Measurements from ENCODE around the gene MECP2. TPM values are rescaled to one million over a fixed set of nuclear protein-coding genes. Genes with fewer than 3 reads are reported as not detected.
A peak's percentile ranks its signal among the peaks of the same experiment; 100 is the strongest.
"Not testable (repeated sequence)": the region's sequence is repeated elsewhere in the genome, so short reads cannot be mapped to it uniquely, and the experiment has no call there.

The MECP2 gene
- total RNA-seq, 1 donor from 2014 or later: 58.8 TPM

DNA sequence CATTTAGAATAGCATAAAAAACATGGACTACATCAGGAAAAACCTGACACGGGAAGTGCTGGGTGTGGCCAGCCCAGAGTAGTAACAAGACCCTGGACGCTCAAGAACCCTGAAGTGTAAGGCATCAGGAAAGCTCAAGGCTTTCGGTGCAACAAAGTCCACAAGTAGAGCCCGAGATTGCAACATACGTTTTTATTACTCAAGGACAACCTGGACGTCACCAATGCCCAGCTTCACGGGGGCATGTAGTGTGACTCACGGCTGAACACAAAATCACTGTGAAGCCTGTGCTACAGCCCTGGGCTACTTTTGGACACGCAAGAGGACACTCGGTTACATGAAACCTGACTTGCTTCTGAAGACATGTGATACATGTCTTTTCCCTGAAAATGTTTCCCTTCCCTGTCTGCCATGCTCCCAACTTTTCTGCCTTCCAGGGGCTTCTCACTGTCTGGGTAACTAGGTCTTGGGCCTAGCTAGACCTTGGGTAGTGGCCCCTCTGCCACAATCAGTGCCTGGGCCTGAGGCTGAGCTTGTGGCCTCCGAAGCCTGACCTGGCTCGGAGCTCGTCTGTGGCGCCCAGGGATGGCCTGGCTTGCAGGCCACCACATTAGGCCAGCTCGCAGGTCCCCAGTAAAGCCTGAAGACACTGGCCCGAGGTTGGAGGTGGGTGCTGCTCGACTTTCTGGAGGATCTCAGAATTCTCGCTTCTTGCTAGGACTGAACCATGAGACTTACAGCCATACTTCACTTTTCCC lies 87.0 kb downstream of the MECP2 start:
- H3K36me3 Mint-ChIP-seq (ENCODE audit: low read depth): peaks cover 25% of the 10 kb centered on the region
- intact Hi-C loops (cut with micrococcal nuclease): loop anchor here (5.0 kb wide), 1 partner anchor 42 kb away; no protein-coding TSS in a partner anchor

GRCh38 chrX:154008521-154008920 lies 89.0 kb downstream of the MECP2 start:
- H3K36me3 Mint-ChIP-seq (ENCODE audit: low read depth): peaks cover 30% of the 10 kb centered on the region

More for the DNA sequence above, 87.0 kb downstream of the MECP2 start:
- H3K4me3 Mint-ChIP-seq: no peak overlapping the region
- H3K4me1 Mint-ChIP-seq: peaks cover 2% of the 10 kb centered on the region
- no peak overlapping the region for H3K27ac Mint-ChIP-seq
- no peak for DNase-seq
- no peaks in the 10 kb centered on the region for H3K9me3 Mint-ChIP-seq
- H3K27me3 Mint-ChIP-seq: no peaks in the 10 kb centered on the region

DNA sequence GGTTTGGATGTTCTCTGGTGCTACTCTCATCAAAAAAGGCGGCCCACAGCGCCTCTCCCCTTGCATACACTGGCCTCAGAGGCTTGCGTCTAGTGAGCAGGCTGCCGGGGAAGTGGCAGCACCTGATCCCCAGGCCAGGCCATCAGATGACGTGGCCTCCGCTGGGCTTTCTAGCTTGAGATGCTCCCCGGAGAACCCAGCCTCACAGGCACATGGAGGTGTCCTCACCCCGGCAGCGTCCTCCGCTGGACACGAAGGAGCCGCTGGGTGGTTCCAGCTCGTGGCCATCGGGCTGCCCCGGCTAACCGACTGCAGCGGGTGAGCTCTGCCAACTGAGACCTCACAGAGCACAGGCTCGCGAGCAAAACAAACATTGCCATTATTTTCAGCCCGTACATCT lies 90.6 kb downstream of the MECP2 start:
- no peaks in the 10 kb centered on the region for H3K9me3 Mint-ChIP-seq
- peaks cover 10% of the 10 kb centered on the region for H3K4me1 Mint-ChIP-seq
- no peaks in the 10 kb centered on the region for H3K27me3 Mint-ChIP-seq
- DNase-seq: no peak
- no peak overlapping the region for H3K27ac Mint-ChIP-seq
- H3K4me3 Mint-ChIP-seq: no peak overlapping the region
- H3K36me3 Mint-ChIP-seq (ENCODE audit: low read depth): peaks cover 27% of the 10 kb centered on the region
- intact Hi-C loops (cut with micrococcal nuclease): no loop called here

More at GRCh38 chrX:154008521-154008920, 89.0 kb downstream of the MECP2 start:
- Mint-ChIP-seq H3K9me3 (no peaks in the 10 kb centered on the region), H3K4me1 (peaks cover 5% of the 10 kb centered on the region), H3K4me3 (no peak overlapping the region), H3K27ac (no peak overlapping the region), H3K27me3 (no peaks in the 10 kb centered on the region)
- intact Hi-C loops (cut with micrococcal nuclease): no loop called here
- no peak for DNase-seq

DNA sequence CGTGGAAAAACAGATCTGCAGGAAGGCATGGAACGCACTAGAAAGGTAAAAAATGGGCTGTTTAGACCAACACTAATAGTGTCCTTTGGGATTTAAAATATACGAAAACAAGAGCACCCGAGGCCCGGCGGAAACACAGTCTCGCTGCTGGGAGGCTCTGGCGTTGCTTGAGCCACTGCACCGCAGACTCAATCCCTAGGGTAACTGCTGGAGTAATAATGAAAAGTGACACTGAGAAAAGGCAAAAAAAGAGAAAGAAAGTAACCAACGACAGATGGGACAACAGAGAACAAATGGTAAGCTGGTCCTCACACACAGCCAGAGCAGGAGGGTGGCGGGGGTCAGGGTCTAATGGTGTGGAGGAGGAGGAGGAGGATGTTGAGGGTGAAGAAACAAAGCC lies 93.2 kb downstream of the MECP2 start:
- H3K4me3 Mint-ChIP-seq: no peak overlapping the region
- H3K27me3 Mint-ChIP-seq: no peaks in the 10 kb centered on the region

DNA sequence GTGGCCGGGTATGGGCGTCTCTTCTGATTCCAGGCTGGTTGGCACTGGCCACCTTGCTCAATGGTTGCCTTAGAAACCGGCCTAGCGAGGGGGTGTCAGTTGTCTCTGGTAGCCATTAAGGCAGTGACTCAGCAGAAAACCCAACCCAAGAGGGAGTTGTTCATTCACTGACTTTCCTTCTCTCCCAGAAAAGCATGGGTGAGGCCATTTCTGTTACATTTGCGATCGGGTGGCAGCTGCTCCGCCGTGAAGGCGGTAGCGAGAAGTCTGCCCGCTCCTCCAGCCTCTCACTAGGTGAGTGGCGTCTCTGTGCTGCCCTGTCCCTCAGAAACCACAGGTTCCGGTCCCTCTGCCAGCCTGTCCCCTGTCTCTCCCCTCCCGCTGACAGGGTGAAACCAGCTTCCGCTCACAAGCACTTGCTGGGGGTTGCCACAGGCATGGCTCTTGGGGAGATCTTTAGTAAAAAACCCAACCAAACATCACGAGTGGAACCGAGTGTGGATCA lies 95.2 kb downstream of the MECP2 start:
- Mint-ChIP-seq H3K4me1 (peaks cover 11% of the 10 kb centered on the region), H3K4me3 (peak overlapping the region; percentile 62), H3K27ac (peak overlapping the region; percentile 88), H3K27me3 (no peaks in the 10 kb centered on the region), H3K9me3 (no peaks in the 10 kb centered on the region), H3K36me3 (ENCODE audit: low read depth) (peaks cover 14% of the 10 kb centered on the region)
- intact Hi-C loops (cut with micrococcal nuclease): no loop called here
- peak; percentile 75 for DNase-seq

More for the DNA sequence above, 93.2 kb downstream of the MECP2 start:
- no peak for DNase-seq
- Mint-ChIP-seq H3K27ac (no peak overlapping the region), H3K4me1 (peaks cover 13% of the 10 kb centered on the region), H3K9me3 (no peaks in the 10 kb centered on the region), H3K36me3 (ENCODE audit: low read depth) (peaks cover 25% of the 10 kb centered on the region)
- intact Hi-C loops (cut with micrococcal nuclease): no loop called here

- intact Hi-C loops (cut with micrococcal nuclease): no loop called here
- no peak for DNase-seq
- H3K27ac Mint-ChIP-seq: no peak overlapping the region
- H3K4me3 Mint-ChIP-seq: no peak overlapping the region
- H3K9me3 Mint-ChIP-seq: no peaks in the 10 kb centered on the region
- peaks cover 7% of the 10 kb centered on the region for H3K36me3 Mint-ChIP-seq (ENCODE audit: low read depth)
- H3K27me3 Mint-ChIP-seq: no peaks in the 10 kb centered on the region
- peaks cover 11% of the 10 kb centered on the region for H3K4me1 Mint-ChIP-seq
Measured at GRCh38 chrX:154000051-154000450, 97.5 kb downstream of the MECP2 start.

- Mint-ChIP-seq H3K36me3 (ENCODE audit: low read depth) (peaks cover 6% of the 10 kb centered on the region), H3K27me3 (no peaks in the 10 kb centered on the region), H3K4me3 (no peak overlapping the region), H3K9me3 (no peaks in the 10 kb centered on the region), H3K27ac (no peak overlapping the region), H3K4me1 (peaks cover 11% of the 10 kb centered on the region)
- intact Hi-C loops (cut with micrococcal nuclease): no loop called here
- no peak for DNase-seq
Measured at GRCh38 chrX:153999359-154000037, 98.0 kb downstream of the MECP2 start.

GRCh38 chrX:153995504-153995903 lies 102.0 kb downstream of the MECP2 start:
- H3K9me3 Mint-ChIP-seq: no peaks in the 10 kb centered on the region
- H3K27me3 Mint-ChIP-seq: no peaks in the 10 kb centered on the region
- intact Hi-C loops (cut with micrococcal nuclease): no loop called here
- H3K36me3 Mint-ChIP-seq (ENCODE audit: low read depth): no peaks in the 10 kb centered on the region
- no peaks in the 10 kb centered on the region for H3K4me1 Mint-ChIP-seq
- no peak overlapping the region for H3K4me3 Mint-ChIP-seq
- DNase-seq: no peak
- no peak overlapping the region for H3K27ac Mint-ChIP-seq

DNA sequence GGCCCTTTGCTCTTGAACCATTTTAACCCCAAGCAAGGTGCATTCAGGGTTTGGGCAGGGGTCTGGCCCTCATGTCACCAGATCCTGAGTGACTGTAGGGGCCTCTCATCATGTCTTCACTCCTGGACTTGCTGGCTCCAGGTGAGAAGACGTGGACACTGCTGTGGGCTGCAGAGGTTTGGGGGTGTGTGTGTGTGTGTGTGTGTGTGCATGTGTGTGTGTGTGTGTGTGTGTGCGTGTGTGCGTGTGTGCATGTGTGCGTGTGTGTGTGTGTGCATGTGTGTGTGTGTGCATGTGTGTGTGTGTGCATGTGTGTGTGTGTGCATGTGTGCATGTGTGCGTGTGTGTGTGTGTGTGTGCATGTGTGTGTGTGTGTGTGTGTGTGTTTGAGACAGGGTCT lies 103.1 kb downstream of the MECP2 start:
- DNase-seq; H3K27me3 Mint-ChIP-seq; H3K27ac Mint-ChIP-seq; H3K4me3 Mint-ChIP-seq; H3K9me3 Mint-ChIP-seq; H3K4me1 Mint-ChIP-seq; intact Hi-C loops (cut with micrococcal nuclease); H3K36me3 Mint-ChIP-seq (ENCODE audit: low read depth): not testable (repeated sequence)

DNA sequence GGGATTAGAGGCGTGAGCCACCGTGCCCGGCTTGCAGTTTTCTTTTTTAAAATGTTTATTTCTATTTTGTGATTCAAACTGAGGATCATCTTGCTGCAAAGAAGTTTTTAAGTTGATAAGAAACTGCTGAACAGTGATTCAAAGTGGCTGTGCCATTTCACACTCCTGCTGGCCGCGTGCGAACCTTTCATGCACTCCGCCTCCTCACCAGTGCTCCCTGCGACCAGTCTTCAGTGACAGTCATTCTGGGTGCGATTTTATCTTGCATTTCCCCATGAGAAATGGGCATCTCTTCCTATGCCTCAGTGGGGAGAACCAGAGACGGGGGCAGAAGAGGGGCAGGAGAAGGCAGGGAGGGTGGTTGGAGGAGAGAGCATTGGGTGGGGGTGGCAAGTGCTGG lies 103.5 kb downstream of the MECP2 start:
- H3K27me3 Mint-ChIP-seq: no peaks in the 10 kb centered on the region
- DNase-seq: no peak
- no peak overlapping the region for H3K4me3 Mint-ChIP-seq
- intact Hi-C loops (cut with micrococcal nuclease): no loop called here
- H3K9me3 Mint-ChIP-seq: no peaks in the 10 kb centered on the region
- peaks cover 3% of the 10 kb centered on the region for H3K4me1 Mint-ChIP-seq
- no peaks in the 10 kb centered on the region for H3K36me3 Mint-ChIP-seq (ENCODE audit: low read depth)
- no peak overlapping the region for H3K27ac Mint-ChIP-seq

DNA sequence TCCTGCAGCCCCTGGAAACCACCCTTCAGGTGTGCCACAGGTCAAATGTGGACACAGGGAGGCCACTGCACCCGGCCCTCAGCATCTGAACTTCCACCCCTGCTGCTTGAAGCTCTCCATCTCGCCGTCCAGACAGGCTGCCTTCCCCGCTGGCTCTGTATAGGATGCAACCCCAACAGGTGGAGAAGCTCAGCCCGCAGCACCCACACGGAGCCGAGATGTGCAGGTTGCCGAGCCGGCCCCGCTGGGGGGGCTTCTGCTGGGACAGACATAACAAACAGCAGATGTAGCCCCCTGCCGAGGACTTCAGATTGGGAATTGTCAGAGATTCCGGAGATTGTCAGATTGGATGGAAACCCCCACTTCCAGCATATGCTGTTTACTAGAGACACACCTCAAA lies 104.4 kb downstream of the MECP2 start:
- intact Hi-C loops (cut with micrococcal nuclease): no loop called here
- no peak overlapping the region for H3K4me3 Mint-ChIP-seq
- no peaks in the 10 kb centered on the region for H3K9me3 Mint-ChIP-seq
- no peaks in the 10 kb centered on the region for H3K36me3 Mint-ChIP-seq (ENCODE audit: low read depth)
- no peak for DNase-seq
- peaks cover 3% of the 10 kb centered on the region for H3K4me1 Mint-ChIP-seq
- H3K27ac Mint-ChIP-seq: no peak overlapping the region
- H3K27me3 Mint-ChIP-seq: no peaks in the 10 kb centered on the region

DNA sequence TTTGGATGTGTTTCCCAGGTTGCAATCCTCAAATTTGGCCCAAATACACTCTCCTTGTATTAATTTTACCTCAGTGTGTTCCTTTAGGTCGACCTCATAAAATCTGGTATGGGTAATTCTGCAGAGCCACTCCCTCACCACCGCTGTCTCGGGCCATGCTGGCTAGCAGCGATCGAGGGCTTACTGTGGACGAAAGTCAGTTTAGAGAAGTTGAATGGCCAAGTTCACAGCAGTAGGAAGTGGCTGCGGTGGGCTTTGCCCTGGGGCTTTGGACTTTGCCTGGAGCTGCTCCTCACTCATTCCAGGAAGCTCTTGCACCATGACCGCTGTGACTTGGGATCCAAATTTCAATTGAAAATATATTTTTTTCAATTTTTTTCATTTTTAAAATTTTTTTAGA lies 105.3 kb downstream of the MECP2 start:
- Mint-ChIP-seq H3K9me3 (no peaks in the 10 kb centered on the region), H3K27me3 (no peaks in the 10 kb centered on the region), H3K4me1 (peaks cover 3% of the 10 kb centered on the region), H3K4me3 (no peak overlapping the region), H3K27ac (no peak overlapping the region), H3K36me3 (ENCODE audit: low read depth) (no peaks in the 10 kb centered on the region)
- intact Hi-C loops (cut with micrococcal nuclease): no loop called here
- no peak for DNase-seq

DNA sequence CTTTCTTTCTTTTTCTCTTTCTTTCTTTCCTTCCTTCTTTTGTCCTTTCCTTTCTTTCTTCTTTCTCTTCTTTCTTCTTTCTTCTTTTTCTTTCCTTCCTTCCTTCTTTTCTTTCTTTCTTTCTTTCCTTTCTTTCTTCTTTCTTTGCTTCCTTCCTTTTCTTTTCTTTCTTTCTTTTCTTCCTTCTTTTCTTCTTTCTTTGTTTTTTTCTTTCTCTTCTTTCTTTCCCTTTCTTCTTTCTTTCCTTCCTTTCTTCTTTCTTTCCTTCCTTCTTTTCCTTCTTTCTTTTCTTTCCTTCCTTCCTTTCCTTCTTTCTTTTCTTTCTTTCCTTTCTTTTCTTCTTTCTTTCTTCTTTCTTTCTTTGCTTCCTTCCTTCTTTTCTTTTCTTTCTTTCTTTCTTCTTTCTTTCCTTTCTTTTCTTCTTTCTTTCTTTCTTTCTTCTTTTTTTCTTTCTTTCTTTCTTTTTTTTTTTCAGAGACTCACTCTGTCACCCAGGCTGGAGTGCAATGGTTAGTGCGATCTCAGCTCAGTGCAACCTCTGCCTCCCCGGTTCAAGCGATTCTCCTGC lies 106.4 kb downstream of the MECP2 start:
- no peak overlapping the region for H3K27ac Mint-ChIP-seq
- no peak overlapping the region for H3K4me3 Mint-ChIP-seq
- intact Hi-C loops (cut with micrococcal nuclease): no loop called here
- no peaks in the 10 kb centered on the region for H3K27me3 Mint-ChIP-seq
- no peaks in the 10 kb centered on the region for H3K9me3 Mint-ChIP-seq
- H3K4me1 Mint-ChIP-seq: peaks cover 3% of the 10 kb centered on the region
- H3K36me3 Mint-ChIP-seq (ENCODE audit: low read depth): no peaks in the 10 kb centered on the region
- DNase-seq: no peak

DNA sequence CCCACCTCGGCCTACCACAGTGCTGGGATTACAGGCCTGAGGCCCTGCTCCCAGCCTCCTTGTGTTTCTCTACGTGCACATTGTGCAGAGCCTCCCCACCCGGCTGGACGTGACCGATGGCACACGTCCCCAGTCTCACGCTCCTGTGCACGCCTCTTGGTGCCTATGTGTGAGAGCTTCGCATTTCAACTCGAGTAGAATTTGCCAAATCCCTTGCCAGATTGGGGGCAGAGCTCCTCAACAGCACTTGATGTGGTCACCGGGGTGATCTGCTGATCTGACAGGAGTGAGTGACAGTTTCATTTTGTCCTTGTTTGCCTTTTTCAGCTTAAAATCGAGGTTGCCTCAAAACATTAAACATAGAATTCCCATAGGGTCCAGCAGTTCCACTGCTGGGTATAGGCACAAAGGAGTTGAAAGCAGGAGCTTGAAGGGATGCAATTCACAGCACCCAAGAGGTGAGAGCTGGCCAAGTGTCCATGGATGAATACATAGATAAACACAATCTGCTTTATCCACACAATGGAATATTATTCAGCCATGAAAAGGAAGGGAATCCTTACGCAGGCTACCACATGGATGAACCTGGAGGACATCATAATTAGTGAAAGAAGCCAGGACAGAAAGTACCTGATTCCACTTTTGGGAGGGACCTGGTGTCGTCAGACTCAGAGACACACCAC lies 107.4 kb downstream of the MECP2 start:
- peaks cover 3% of the 10 kb centered on the region for H3K4me1 Mint-ChIP-seq
- H3K27ac Mint-ChIP-seq: peak overlapping the region; percentile 41
- no peak overlapping the region for H3K4me3 Mint-ChIP-seq
- H3K36me3 Mint-ChIP-seq (ENCODE audit: low read depth): no peaks in the 10 kb centered on the region
- H3K9me3 Mint-ChIP-seq: no peaks in the 10 kb centered on the region
- H3K27me3 Mint-ChIP-seq: no peaks in the 10 kb centered on the region
- peak; percentile 59 for DNase-seq
- intact Hi-C loops (cut with micrococcal nuclease): no loop called here

Data from activated CD4-positive, alpha-beta T cell treated with anti-CD3 and anti-CD28 coated beads, Interleukin-2, amount 10 ng/mL, durations not matched to agents 24 days and 14 days (primary cell).